ENCODE results near the gene TBX10. TPM values are rescaled to one million over a fixed set of nuclear protein-coding genes. Genes with fewer than 3 reads are reported as not detected.
"Not testable (repeated sequence)": the region's sequence is repeated elsewhere in the genome, so short reads cannot be mapped to it uniquely, and the experiment has no call there.

TBX10 gene
- total RNA-seq, 1 experiment from 2014 or later: not detected

GRCh38 chr11:67604815-67605214 lies 34.7 kb downstream of the TBX10 start:
- no peak overlapping the region for H3K27ac ChIP-seq (ENCODE audit: low read length)
- TF ChIP-seq SIN3A (IDR thresholded peaks at IDR 0.05; ENCODE audit: borderline replicate concordance, insufficient read depth, low read depth, low read length) (no peak), POLR2AphosphoS5 (IDR thresholded peaks at IDR 0.05; ENCODE audit: low read depth, low read length) (no peak), REST (IDR thresholded peaks at IDR 0.05; ENCODE audit: insufficient read depth in 1 of 2, low read depth in 2 of 2, low read length in 1 of 2) (no peak), TCF7L2 (IDR thresholded peaks at IDR 0.05; ENCODE audit: low read depth, low read length) (no peak), CTCF (IDR thresholded peaks at IDR 0.05) (no peak)
- H3K27me3 ChIP-seq (ENCODE audit: control insufficient read depth, insufficient read depth, low read length): no peaks in the 10 kb centered on the region
- intact Hi-C loops (cut with micrococcal nuclease; ENCODE audit: unreplicated experiment): no loop called here
- BruUV-seq (replicated peaks): no TSS peak
- DNase-seq (ENCODE audit: low read depth, low spot score) (no peak), ATAC-seq (no peak)
- H3K4me1 ChIP-seq (ENCODE audit: control insufficient read depth, insufficient read depth, low read length): peaks cover 11% of the 10 kb centered on the region
- in situ Hi-C loops (cut with HindIII; ENCODE audit: low pct_unique_long_range_greater_than_20kb, low sequenced_read_pairs): no loop called here
- H3K36me3 ChIP-seq (ENCODE audit: control insufficient read depth, insufficient read depth, low read length): no peaks in the 10 kb centered on the region; the same call in 1 of the 2 replicates
- ChIA-PET POLR2A (no interaction called here), CTCF (no interaction called here)
- no peak overlapping the region for H3K4me3 ChIP-seq (ENCODE audit: low read depth in 2 of 2, low read length in 2 of 2)
- H3K9me3 ChIP-seq (ENCODE audit: control insufficient read depth, insufficient read depth, low read depth, low read length): no peaks in the 10 kb centered on the region

GRCh38 chr11:67604119-67604518 lies 35.4 kb downstream of the TBX10 start:
- POLR2A ChIA-PET; ATAC-seq; H3K27ac ChIP-seq (ENCODE audit: low read length); CTCF ChIA-PET; intact Hi-C loops (cut with micrococcal nuclease; ENCODE audit: unreplicated experiment); in situ Hi-C loops (cut with HindIII; ENCODE audit: low pct_unique_long_range_greater_than_20kb, low sequenced_read_pairs); DNase-seq (ENCODE audit: low read depth, low spot score); H3K27me3 ChIP-seq (ENCODE audit: control insufficient read depth, insufficient read depth, low read length); H3K36me3 ChIP-seq (ENCODE audit: control insufficient read depth, insufficient read depth, low read length); H3K9me3 ChIP-seq (ENCODE audit: control insufficient read depth, insufficient read depth, low read depth, low read length); H3K4me3 ChIP-seq (ENCODE audit: low read depth in 2 of 2, low read length in 2 of 2); BruUV-seq (replicated peaks): not testable (repeated sequence)
- peaks cover 11% of the 10 kb centered on the region for H3K4me1 ChIP-seq (ENCODE audit: control insufficient read depth, insufficient read depth, low read length)

GRCh38 chr11:67601098-67601497 lies 38.5 kb downstream of the TBX10 start:
- no peaks in the 10 kb centered on the region for H3K36me3 ChIP-seq (ENCODE audit: control insufficient read depth, insufficient read depth, low read length)
- intact Hi-C loops (cut with micrococcal nuclease; ENCODE audit: unreplicated experiment): no loop called here
- ChIA-PET CTCF (no interaction called here), POLR2A (no interaction called here)
- H3K27ac ChIP-seq (ENCODE audit: low read length): no peak overlapping the region
- H3K4me1 ChIP-seq (ENCODE audit: control insufficient read depth, insufficient read depth, low read length): peaks cover 5% of the 10 kb centered on the region
- in situ Hi-C loops (cut with HindIII; ENCODE audit: low pct_unique_long_range_greater_than_20kb, low sequenced_read_pairs): no loop called here
- H3K27me3 ChIP-seq (ENCODE audit: control insufficient read depth, insufficient read depth, low read length): no peaks in the 10 kb centered on the region
- no TSS peak for BruUV-seq (replicated peaks)
- no peak overlapping the region for H3K4me3 ChIP-seq (ENCODE audit: low read depth in 2 of 2, low read length in 2 of 2)
- DNase-seq (ENCODE audit: low read depth, low spot score): no peak
- no peak for ATAC-seq
- TF ChIP-seq SIN3A (IDR thresholded peaks at IDR 0.05; ENCODE audit: borderline replicate concordance, insufficient read depth, low read depth, low read length) (no peak), TCF7L2 (IDR thresholded peaks at IDR 0.05; ENCODE audit: low read depth, low read length) (no peak), REST (IDR thresholded peaks at IDR 0.05; ENCODE audit: insufficient read depth in 1 of 2, low read depth in 2 of 2, low read length in 1 of 2) (no peak), CTCF (IDR thresholded peaks at IDR 0.05) (no peak), POLR2AphosphoS5 (IDR thresholded peaks at IDR 0.05; ENCODE audit: low read depth, low read length) (no peak)
- H3K9me3 ChIP-seq (ENCODE audit: control insufficient read depth, insufficient read depth, low read depth, low read length): peaks cover 4% of the 10 kb centered on the region; the same call in 1 of the 2 replicates
